IPS DF 4.7 (cell line): ENCODE data around the gene SPTBN4.
"Not testable (repeated sequence)": the region's sequence is repeated elsewhere in the genome, so short reads cannot be mapped to it uniquely, and the experiment has no call there.

Source experiments
- DNase-seq: peaks from one replicate; pipeline ENCODE4 v3.0.0-alpha.2; 2013; ENCODE audit warnings: low spot score; ENCODE audit errors: extremely low read depth

SPTBN4 gene

DNA sequence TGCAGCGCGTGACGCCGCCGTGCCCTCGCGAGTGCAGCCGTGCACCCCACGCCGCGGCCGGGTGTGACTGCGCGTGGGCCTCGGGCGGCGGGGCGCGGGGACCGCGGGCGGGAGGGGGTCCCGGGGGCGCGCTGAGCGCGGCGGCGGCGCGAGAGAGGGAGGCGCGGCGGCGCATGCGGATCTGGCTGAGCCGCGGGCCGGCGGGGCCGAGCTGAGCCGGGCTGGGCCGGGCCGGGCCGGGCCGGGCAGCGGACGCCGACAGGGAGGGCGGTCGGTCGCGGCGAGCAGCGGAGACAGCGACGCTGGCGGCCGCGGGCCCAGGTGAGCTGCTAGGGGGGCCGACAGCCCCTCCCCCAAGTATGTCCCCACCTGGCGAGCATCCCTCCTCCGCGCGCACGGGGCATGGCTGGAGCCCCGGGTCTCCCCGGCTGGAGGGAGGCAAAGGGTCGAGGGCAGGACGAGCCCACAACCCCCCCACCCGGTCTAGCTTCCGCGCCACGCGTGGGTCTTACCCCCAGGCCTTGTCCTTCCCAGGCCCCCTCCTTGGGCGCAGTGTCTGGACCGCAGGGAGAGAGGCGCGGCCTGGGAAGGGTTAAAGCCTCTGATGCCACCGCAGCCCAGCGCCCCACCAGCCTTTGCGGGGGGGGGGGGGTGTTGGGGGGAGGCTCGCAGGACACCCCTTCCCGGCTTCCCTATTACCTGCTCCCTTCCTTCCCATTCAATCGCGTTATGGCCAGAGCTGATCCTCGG lies at the start of gene SPTBN4:
SPTBN4 (plus strand) TSS at position 17 of the 750 bp plus-strand sequence. CDS start 5,621 bp downstream, outside the sequence.
- DNase-seq = no peak

DNA sequence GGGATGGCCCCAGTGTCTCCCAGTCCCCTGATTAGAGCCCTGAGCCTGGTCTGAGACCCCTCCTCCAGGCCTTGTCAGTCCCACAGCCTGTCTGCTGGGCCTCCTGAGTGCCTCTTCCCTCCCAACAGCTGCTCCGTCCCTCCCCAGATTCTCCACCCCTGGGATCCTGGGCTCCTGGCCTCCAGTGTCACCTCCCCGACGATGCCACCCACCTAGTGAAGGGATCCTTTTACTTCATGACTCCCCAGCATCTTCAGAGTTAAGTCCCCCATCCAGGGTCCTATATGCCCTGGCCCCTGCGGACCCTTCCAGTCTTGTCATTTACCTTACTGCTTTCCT lies 49.2 kb upstream of the SPTBN4 start:
- no peak for DNase-seq

DNA sequence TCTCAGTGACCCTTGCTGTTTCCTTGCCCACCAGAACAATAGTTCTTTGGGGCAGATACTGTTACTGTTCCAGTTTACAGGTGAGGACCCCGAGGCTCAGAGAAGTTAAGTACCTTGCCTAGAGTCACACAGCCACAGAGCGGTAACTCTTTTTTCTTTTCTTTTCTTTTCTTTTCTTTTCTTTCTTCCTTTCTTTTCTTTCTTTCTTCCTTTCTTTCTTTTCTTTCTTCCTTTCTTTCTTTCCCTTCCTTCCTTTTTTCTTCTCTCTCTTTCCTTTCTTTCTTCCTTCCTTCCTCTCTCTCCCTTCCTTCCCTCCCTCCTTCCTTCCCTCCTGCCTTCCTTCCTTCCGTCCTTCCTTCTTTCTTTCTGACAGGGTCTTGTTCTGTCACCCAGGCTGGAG lies 48.8 kb upstream of the SPTBN4 start:
- DNase-seq = no peak

DNA sequence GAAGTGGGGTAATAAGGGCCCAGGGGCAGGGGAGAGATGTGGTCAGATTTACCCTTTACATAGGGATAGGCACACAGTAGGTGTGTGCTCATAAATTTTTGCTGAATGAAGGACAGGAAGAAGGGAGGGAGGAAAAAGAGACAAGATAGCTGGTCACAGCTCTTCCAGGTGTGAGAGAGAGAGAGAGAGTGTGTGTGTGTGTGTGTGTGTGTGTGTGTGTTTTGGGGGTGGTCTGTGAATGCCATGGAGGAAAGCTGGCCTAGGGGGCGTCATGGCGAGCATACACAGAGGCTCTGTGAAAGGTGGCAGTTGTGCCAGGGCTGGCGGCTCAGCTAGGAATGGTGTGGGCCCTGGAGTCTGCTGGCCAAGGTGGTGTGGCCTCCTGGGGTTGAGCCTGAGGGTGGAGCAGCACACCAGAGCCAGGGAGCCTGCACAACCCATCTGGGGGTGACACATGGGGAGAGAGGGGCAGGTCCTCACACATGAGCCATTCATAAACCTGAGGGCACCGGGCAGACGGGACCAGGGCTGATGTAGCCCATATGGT lies 47.7 kb upstream of the SPTBN4 start:
- no peak for DNase-seq

DNA sequence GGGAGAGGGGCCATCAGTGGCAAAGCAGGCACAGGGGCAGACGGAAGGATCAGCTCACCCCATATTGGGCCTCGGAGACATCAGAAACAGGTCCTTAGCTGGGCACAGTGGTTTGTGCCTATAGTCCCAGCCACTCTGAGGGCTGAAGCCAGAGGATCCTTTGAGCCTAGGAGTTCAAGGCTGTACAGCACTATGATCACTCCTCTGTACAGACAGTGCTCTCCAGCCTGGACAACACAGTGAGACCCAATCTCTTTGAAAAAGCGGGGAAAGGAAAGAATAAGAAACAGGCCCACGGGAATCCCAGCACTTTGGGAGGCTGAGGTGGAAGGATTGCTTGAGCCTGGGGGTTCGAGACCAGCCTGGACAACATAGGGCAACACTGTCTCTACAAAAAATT lies 47.0 kb upstream of the SPTBN4 start:
- no peak for DNase-seq

DNA sequence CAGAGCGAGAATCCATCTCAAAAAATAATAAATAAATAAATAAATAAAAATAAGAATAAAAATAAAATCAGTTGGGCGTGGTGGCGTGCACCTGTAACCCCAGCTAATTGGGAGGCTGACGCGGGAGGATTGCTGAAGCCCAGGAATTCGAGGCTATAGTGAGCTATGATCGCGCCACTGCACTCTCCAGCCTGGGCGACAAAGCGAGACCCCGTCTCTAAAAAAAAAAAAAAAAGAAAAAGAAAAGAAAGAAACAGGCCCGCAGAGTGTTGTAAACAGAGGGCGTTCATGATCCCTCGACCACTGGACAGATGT lies 46.4 kb upstream of the SPTBN4 start:
- no peak for DNase-seq

DNA sequence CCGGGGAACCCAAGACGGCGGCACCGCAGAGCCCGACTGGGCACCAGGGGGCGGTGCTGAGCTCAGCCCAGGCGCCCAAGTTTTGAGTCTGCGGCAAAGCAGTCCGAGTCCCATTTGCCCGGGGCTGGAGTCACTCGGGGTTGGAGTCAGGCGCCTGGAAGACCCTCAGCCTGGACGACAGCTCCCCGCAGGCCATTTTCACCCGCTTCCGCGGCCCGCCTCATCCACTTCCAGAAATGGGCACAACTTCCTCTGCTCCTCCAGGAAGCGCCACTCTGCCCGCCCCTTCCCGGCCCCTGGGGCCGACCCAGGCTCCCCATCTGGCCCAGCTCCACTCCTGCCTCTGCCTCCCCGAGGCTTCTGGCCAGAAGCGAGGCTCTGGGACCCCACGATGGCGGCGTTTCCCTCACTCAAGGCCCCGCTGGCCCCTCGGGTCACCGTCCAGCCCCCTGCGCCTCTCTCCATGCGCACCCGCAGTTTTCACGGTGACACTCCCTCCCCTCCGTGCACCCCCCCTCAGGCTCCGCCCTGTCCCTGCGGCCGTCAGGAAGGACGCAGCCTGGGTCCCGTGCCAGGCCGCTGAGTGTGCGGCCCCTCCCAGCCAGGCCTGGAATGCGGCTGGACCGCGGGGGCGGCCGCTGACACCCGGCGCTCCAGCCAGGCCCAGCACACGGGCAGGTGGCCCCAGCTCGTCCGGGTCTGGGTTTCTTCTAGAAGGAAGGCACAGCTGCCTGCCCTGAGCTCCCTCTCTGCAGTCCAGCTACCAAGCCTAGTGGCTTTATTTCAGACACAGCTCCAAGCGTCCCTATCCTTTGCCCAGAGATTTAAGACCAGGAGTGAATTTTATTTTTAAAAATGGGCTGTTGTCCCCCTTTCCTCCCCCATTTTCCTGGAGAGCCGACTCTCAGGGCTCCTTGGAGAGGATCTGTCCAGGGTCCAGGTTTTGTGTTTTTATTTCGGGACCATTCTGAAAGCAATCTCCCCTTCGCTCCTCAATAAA lies 45.7 kb upstream of the SPTBN4 start:
- DNase-seq = no peak

DNA sequence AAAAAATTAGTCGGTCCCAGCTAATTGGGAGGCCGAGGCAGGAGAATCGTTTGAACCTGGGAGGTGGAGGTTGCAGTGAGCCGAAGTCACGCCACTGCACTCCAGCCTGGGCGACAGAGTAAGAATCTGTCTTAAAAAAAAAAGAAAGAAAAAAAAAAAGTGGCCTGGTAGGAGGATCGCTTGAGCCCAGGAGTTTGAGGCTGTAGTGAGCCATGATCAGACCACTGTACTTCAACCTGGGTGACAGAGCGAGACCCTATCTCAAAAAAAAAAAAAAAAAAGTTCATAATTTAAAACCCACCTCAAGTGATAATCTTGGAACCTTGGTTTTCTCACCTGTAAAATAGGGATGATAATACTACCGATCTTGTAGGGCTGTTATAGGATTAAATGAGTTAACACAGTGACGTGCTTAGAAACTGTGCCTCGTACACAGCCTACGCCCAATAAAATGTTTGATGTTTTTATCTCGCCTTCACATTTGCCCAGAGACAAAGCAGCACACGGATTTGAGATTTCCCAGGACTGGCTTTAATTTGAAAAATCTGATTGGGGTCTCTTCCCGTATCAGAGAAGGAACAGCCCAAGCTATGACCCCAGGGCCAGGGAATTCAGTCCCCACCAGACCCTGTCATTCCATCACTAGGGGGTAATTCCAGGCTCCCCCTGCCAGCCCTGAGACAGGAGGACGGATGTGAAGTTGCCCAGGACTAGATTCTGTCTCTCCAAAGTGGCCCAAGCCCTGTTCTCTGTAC lies 44.6 kb upstream of the SPTBN4 start:
- no peak for DNase-seq

DNA sequence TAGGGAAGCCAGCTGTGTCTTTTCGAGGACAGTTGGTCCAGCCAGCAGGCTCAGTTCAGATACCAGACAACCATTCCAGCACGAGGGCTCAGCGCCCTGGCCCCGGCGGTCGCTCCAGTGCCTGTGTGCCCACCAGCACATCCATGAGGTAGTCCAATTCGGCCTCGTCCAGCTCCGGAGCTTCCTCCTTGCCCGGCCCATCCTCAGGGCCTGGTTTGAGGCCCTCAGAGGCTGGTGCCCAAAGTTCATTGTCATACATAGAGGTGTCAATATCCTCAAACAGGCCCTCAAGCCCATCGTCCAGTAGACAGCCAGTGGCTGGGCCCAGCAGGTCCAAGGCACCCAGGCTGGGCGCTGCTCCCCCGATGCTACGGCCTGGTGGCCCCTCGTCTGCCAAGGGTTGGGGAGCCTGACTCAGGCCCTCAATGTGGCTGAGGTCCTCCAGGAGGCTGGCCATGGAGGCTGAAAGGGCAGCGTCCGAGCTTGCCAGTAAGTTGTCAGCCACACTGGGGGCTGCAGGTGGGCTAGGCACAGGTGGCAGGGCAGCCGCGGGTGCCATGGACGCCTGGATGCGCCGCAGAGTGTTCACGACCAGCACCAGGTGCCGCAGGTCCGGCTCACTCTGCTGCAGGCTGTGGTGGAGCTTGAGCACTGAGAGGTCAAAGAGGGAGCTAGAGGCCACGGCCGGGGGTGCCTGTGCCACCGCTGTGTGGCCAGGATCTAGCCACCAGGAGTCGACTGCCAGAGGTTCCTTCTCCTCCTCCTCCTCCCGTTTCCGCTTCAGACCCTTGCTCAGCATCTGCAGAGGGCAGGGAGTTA lies 43.8 kb upstream of the SPTBN4 start:
- DNase-seq = no peak

DNA sequence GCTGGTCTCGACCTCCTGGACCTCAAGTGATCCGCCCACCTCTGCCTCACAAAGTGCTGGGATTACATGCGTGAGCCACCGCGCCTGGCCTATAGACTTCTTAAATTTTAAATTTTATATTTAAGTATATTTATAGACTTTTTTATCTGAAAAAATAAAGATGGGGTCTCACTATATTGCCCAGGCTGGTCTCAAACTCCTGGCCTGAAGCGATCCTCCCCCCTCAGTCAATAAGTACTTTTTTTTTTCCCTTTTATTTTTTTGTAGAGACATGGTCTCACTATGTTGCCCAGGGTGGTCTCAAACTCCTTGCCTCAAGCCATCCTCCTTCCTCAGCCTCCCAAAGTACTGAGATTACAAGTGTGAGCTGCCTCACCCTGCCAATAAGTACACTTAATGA lies 42.9 kb upstream of the SPTBN4 start:
- DNase-seq = no peak

DNA sequence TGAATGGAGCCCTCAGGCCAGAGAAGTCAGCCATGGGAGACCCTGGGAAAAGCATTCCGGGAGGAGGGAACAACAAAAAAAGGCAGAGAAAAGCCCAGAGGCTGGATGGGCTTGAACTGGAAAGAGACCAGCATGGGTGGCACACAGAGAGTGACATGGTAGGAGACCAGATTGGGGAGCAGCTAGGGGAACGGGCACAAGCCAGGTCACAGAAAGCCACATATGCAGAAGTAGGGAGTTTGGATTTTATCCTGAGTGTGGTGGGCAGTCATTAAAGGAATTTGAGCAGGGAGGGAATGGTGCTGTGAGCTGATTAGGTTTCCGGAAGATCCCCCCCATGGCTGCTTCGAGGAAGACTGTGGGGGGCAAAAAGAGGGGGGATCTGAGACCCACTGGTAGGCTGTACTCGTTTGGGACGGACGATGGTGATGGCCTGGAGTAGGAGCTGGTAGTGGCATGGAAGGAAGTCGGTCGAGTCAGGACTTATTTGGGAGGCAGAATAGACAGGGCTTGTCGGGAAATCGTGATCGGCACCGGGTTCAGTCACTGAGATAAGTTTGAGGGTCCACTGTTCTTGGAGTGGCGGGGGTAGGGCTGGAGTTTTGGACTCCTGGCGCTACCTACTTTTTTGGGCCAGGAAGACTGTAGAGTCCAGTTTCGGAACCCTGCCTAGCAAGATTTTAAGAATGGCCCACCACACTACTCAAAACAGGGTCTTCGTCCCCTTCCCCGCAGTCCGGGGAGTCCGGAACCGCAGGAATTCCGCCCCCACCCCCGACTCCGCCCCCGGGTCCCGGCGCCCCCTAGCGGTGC lies 42.0 kb upstream of the SPTBN4 start:
- DNase-seq = no peak

DNA sequence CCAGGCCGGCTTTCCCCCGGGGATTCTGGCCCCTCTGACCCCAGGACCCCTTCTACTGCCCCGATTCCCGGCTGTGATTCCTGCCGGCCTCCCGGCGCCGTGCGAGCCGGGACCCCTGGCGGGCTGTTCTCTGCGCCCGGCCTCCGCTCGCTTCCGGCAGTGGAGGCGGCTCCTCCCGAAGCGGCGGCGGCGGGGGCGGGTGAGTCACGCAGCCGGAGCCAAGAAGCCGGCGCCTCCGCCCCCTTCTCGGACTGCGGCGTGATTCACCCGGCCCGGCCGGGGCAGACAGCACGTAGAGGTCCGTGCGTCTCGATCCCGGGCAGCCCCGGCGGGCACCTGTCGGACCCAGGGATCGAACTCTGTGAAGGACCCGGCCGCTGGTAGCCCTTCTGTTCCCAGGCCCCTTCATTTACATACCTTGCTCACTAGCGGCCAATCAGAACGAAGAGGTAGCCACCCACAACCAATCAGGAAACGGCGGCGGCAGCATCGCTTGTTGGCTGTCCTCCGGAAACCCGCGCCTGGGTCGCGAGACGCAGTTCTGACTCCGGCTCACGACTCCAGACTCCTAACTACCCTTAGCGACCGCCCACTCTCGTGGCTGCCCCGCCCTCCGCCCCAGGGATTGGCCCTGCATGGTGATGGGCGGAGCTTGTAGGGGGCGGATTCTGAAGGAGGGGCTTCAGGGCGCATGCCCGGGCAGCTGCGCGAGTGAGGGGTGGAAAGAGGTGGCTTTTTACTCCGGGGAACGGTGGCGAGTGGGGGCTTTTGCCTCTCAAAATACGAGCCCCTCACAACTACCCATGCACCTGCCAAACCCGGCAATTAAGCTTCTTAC lies 41.1 kb upstream of the SPTBN4 start, which contains the start of gene SERTAD1:
SERTAD1 (minus strand) TSS at position 543 of the 838 bp plus-strand sequence. CDS start 2,446 bp downstream, outside the sequence.
- DNase-seq = no peak

DNA sequence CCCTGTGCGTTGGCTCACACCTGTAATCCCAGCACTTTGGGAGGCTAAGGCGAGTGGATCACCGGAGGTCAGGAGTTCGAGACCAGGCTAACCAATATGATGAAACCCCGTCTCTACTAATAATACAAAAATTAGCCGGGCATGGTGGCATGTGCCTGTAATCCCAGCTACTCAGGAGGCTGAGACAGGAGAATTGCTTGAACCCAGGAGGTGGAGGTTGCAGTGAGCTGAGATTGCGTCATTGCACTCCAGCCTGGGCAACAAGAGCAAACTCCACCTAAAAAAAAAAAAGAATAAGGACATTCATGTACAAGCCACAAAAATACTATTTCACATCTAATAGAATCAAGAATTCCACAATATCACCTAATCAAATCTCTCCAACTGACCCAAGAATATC lies 38.6 kb upstream of the SPTBN4 start:
- not testable (repeated sequence) for DNase-seq

DNA sequence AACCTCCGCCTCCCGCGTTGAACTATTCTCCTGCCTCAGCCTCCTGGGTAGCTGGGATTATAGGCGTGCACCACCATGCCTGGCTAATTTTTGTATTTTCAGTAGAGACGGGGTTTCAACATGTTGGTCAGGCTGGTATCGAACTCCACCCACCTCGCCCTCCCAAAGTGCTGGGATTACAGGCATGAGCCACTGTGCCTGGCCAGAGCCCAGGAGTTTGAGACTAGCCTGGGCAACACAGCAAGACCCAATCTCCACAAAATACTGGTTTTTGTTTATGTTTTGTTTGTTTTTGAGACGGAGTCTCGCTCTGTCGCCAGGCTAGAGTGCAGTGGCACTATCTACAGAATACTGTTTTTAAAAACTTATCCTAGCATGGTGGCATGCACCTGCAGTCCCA lies 36.6 kb upstream of the SPTBN4 start:
- not testable (repeated sequence) for DNase-seq

DNA sequence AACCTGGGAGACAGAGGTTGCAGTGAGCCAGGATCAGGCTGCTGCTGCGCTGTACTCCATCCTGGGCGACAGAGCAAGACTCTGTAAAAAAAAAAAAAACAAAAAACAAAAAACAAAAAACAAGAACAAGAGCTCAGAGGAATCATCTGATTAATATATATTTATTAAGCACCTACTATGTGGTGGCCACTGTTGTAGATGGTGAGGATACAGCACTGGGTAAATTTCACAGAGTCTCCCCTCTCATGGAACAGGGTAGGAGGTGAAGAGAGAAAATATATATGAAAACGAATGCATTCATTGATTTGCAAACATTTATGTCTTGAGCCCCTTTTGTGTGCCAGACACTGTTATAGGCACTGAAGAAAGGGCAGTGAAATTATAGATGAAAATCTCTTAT lies 35.1 kb upstream of the SPTBN4 start:
- DNase-seq = no peak

DNA sequence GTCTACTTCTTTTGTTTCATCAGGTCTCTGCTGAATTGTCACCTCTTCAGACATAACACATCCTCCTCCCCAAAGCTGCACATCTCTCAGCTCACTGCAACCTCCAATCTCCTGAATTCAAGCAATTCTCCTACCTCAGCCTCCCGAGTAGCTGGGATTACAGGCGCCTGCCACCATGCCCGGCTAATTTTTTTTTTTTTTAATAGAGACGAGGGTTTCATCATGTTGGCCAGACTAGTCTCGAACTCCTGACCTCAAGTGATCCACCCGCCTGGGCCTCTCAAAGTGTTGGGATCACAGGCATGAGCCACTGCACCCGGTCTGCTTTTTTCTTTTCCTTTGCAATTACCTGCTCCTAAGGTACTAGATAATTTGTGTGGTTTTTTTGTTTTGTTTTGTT lies 34.0 kb upstream of the SPTBN4 start:
- not testable (repeated sequence) for DNase-seq

DNA sequence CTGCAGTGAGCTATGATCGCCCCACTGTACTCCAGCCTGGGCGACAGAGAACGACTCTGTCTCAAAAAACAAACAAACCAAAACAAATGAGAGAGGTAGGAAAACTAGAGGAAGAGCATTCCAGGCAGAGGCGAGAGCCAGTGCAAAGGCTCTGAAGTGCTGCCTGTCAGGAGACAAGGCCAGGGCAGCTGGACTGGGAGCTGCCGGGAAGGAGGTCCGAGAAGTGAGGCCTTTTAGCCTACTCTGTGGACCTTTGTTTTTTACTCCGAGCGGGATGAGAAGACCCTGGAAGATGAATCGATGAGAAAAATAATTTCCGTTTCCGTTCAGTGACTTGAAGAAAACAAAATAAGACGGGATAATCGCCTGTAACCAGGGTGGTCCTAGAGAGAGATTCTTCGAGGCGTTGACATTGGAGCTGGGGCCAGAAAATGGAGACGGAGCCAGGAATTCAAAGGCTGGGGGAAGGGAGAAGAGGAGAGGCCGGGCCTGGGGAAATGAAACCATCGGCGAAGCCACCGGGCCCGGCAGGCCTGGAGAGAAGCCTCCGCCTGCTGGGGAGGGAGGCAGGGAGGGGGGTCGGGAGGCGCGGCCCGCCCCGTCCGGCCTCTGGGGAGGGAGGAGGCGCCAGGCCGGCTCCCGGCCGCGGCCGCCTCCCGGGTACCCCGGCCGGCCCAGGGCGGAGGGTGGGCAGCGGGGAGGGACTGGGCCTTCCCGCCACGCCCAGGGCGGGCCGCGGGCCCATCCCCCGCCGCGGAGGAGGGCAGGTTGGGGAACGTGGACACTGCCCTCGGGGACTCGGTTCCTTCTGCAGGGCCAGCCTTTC lies 33.2 kb upstream of the SPTBN4 start:
- no peak for DNase-seq

DNA sequence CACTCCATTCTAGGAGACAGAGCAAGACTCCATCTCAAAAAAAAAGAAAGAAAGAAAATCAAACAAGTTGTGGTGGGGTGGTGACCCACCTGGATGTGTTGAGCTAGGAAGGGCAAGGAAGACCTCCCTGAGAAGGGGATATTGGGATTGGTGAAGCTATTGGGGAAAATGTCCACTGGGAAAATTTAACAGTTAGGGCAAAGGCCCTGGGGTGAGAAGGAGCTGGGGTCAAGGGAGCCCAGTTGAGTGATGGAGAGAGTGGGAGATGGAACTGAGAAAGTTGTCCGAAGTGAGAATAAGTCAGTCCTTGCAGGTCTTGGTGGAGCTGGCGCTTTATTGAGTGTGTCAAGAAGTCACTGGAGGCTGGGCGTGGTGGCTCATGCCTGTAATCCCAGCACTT lies 28.5 kb upstream of the SPTBN4 start:
- DNase-seq = no peak
